Measurements from ENCODE around the gene RALGAPA1. TPM values are rescaled to one million over a fixed set of nuclear protein-coding genes. Genes with fewer than 3 reads are reported as not detected.
"Not testable (repeated sequence)": the region's sequence is repeated elsewhere in the genome, so short reads cannot be mapped to it uniquely, and the experiment has no call there.

RALGAPA1 gene
- total RNA-seq, 1 donor from 2014 or later = 29.0 TPM

DNA sequence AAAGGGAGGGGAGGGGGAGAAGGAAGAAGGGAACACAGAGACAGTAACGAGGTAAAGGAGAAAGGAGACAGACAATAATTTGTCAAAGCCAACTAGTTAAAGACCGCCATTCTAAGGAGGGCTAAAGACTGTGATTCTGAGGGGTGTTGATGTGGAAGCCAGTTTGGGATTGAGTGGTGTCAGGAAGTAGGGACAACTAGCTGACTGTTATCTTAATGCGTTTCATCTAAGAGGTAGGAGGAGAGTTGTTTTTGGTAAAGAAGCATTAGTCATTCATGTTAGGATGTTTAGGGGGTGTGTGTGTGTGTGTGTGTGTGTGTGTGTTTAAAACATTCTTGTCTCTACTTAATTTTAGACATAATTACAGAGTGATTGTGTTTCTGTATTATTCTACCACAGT, 180.1 kb downstream of the RALGAPA1 start:
- DNase-seq (ENCODE audit: low spot score) = no peak
- TF ChIP-seq, protein P1, sequence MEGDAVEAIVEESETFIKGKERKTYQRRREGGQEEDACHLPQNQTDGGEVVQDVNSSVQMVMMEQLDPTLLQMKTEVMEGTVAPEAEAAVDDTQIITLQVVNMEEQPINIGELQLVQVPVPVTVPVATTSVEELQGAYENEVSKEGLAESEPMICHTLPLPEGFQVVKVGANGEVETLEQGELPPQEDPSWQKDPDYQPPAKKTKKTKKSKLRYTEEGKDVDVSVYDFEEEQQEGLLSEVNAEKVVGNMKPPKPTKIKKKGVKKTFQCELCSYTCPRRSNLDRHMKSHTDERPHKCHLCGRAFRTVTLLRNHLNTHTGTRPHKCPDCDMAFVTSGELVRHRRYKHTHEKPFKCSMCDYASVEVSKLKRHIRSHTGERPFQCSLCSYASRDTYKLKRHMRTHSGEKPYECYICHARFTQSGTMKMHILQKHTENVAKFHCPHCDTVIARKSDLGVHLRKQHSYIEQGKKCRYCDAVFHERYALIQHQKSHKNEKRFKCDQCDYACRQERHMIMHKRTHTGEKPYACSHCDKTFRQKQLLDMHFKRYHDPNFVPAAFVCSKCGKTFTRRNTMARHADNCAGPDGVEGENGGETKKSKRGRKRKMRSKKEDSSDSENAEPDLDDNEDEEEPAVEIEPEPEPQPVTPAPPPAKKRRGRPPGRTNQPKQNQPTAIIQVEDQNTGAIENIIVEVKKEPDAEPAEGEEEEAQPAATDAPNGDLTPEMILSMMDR (IDR thresholded peaks at IDR 0.05; ENCODE audit: unreplicated experiment) = no peak
- Mint-ChIP-seq H3K36me3 (ENCODE audit: low read depth, unreplicated experiment) (no peaks in the 10 kb centered on the region), H3K9me3 (ENCODE audit: unreplicated experiment) (no peaks in the 10 kb centered on the region), H3K4me1 (ENCODE audit: unreplicated experiment) (no peaks in the 10 kb centered on the region), H3K4me3 (ENCODE audit: unreplicated experiment) (no peak overlapping the region), H3K27ac (ENCODE audit: unreplicated experiment) (no peak overlapping the region), H3K27me3 (ENCODE audit: unreplicated experiment) (no peaks in the 10 kb centered on the region)

DNA sequence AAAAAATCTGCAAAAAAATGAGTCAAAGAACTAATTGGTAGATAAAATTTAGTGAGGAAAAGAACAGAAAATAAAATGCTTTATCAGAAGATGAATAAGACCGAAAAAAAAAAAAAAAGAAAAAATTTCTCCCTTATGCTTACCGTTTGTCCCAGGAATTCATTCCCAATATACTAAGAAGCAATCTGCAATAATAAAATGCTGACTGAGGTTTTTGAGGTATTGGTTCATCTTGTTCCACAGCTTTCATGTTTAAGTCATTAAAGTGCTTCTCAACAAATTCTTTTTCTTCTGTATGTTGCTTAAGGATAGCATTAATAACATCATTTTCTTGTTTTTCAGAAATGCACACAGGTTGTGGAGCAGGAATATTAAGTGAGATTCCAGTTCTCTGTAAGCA, 182.1 kb downstream of the RALGAPA1 start:
- not testable (repeated sequence) for H3K36me3 Mint-ChIP-seq (ENCODE audit: low read depth, unreplicated experiment); H3K27me3 Mint-ChIP-seq (ENCODE audit: unreplicated experiment); H3K4me1 Mint-ChIP-seq (ENCODE audit: unreplicated experiment); H3K4me3 Mint-ChIP-seq (ENCODE audit: unreplicated experiment); H3K9me3 Mint-ChIP-seq (ENCODE audit: unreplicated experiment); DNase-seq (ENCODE audit: low spot score); H3K27ac Mint-ChIP-seq (ENCODE audit: unreplicated experiment)

DNA sequence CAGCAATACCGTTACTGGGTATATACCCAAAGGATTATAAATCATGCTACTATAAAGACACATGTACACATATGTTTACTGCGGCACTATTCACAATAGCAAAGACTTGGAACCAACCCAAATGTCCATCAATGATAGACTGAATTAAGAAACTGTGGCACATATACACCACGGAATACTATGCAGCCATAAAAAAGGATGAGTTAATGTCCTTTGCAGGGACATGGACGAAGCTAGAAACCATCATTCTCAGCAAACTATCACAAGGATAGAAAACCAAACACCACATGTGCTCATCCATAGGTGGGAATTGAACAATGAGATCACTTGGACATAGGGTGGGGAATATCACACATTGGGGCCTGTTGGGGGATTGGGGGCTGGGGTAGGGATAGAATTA, 187.1 kb downstream of the RALGAPA1 start:
- H3K4me3 Mint-ChIP-seq (ENCODE audit: unreplicated experiment); H3K27ac Mint-ChIP-seq (ENCODE audit: unreplicated experiment); DNase-seq (ENCODE audit: low spot score); H3K27me3 Mint-ChIP-seq (ENCODE audit: unreplicated experiment); H3K9me3 Mint-ChIP-seq (ENCODE audit: unreplicated experiment); H3K4me1 Mint-ChIP-seq (ENCODE audit: unreplicated experiment): not testable (repeated sequence)
- H3K36me3 Mint-ChIP-seq (ENCODE audit: low read depth, unreplicated experiment) = peaks cover 11% of the 10 kb centered on the region

DNA sequence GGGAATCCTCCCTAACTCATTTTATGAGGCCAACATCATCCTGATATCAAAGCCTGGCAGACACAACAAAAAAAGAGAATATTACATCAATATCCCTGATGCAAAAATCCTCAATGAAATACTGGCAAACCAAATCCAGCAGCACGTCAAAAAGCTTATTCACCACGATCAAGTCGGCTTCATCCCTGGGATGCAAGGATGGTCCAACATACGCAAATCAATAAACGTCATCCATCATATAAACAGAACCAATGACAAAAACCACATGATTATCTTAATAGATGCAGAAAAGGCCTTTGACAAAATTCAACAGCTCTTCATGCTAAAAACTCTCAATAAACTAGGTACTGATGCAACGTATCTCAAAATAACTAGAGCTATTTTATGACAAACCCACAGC, 189.1 kb downstream of the RALGAPA1 start:
- DNase-seq (ENCODE audit: low spot score); H3K4me3 Mint-ChIP-seq (ENCODE audit: unreplicated experiment); H3K4me1 Mint-ChIP-seq (ENCODE audit: unreplicated experiment); H3K27ac Mint-ChIP-seq (ENCODE audit: unreplicated experiment); H3K9me3 Mint-ChIP-seq (ENCODE audit: unreplicated experiment); H3K27me3 Mint-ChIP-seq (ENCODE audit: unreplicated experiment): not testable (repeated sequence)
- peaks cover 11% of the 10 kb centered on the region for H3K36me3 Mint-ChIP-seq (ENCODE audit: low read depth, unreplicated experiment)

DNA sequence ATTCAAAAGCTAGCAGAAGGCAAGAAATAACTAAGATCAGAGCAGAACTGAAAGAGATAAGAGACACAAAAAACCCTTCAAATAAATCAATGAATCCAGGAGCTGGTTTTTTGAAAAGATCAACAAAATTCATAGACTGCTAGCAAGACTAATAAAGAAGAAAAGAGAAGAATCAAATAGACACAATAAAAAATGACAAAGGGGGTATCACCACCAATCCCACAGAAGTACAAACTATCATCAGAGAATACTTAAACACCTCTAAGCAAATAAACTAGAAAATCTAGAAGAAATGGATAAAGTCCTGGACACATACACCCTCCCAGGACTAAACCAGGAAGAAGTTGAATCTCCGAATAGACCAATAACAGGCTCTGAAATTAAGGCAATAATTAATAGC, 189.6 kb downstream of the RALGAPA1 start:
- not testable (repeated sequence) for H3K27me3 Mint-ChIP-seq (ENCODE audit: unreplicated experiment); H3K27ac Mint-ChIP-seq (ENCODE audit: unreplicated experiment); H3K4me3 Mint-ChIP-seq (ENCODE audit: unreplicated experiment); H3K4me1 Mint-ChIP-seq (ENCODE audit: unreplicated experiment); DNase-seq (ENCODE audit: low spot score); H3K9me3 Mint-ChIP-seq (ENCODE audit: unreplicated experiment)
- peaks cover 11% of the 10 kb centered on the region for H3K36me3 Mint-ChIP-seq (ENCODE audit: low read depth, unreplicated experiment)

DNA sequence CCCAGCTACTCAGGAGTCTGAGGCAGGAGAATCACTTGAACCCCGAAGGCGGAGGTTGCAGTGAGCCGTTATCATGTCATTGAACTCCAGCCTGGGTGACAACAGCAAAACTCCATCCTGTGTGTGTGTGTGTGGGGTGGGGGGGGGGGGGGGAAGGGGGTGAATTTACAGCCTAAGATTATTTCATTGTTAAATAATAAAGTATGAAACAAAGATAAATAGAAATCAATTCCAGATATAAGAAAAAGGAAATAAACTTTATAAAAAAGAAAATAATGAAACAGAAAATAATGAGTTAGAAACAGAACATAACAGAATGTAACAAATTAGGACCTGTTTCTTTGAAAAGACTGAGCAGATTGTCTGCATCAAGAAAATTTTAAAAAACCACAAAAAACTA, 191.6 kb downstream of the RALGAPA1 start:
- Mint-ChIP-seq H3K4me3 (ENCODE audit: unreplicated experiment) (no peak overlapping the region), H3K4me1 (ENCODE audit: unreplicated experiment) (no peaks in the 10 kb centered on the region), H3K27me3 (ENCODE audit: unreplicated experiment) (no peaks in the 10 kb centered on the region), H3K9me3 (ENCODE audit: unreplicated experiment) (no peaks in the 10 kb centered on the region), H3K27ac (ENCODE audit: unreplicated experiment) (no peak overlapping the region), H3K36me3 (ENCODE audit: low read depth, unreplicated experiment) (peaks cover 11% of the 10 kb centered on the region)
- TF ChIP-seq, protein P1 (IDR thresholded peaks at IDR 0.05; ENCODE audit: unreplicated experiment) = no peak
- DNase-seq (ENCODE audit: low spot score) = no peak

DNA sequence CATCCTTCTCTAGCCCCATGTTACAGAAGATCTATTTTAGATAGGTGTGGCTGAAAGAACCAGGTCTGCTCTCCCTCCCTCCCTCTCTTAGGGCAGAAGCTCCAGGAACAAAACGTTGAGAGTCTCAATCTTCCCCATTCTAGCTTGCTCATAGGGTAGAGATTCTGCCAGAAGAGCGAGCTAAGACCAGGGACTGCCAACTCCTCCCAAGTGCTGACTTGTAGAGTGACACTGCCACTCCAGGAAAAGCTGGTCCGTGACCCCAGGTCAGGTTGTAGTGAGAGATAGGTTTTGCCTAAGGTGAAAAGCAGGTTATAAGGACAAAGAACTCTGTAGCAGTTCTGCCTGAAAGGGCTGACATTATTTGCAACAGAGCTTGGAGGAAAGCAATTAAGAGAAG, 201.7 kb downstream of the RALGAPA1 start:
- H3K9me3 Mint-ChIP-seq (ENCODE audit: unreplicated experiment) = no peaks in the 10 kb centered on the region
- H3K27me3 Mint-ChIP-seq (ENCODE audit: unreplicated experiment) = no peaks in the 10 kb centered on the region
- H3K4me3 Mint-ChIP-seq (ENCODE audit: unreplicated experiment) = no peak overlapping the region

More for the DNA sequence above, 201.7 kb downstream of the RALGAPA1 start:
- Mint-ChIP-seq H3K4me1 (ENCODE audit: unreplicated experiment) (no peaks in the 10 kb centered on the region), H3K27ac (ENCODE audit: unreplicated experiment) (no peak overlapping the region), H3K36me3 (ENCODE audit: low read depth, unreplicated experiment) (peaks cover 4% of the 10 kb centered on the region)
- TF ChIP-seq, protein P1 (IDR thresholded peaks at IDR 0.05; ENCODE audit: unreplicated experiment) = no peak
- DNase-seq (ENCODE audit: low spot score) = no peak

All from endothelial cell (in vitro differentiated cells).